Fibroblast of pulmonary artery (primary cell): ENCODE measurements around the gene POU2AF3.

Experiments used
- DNase-seq: peaks from one replicate; pipeline ENCODE4 v3.0.0-alpha.2; 2010; ENCODE audit warnings: low read depth
- H3K4me3 ChIP-seq: replicated peaks from 2 replicates; pipeline ENCODE4 v1.5.1; 2011; ENCODE audit warnings: low read depth, mild to moderate bottlenecking, control low read depth, low read length, moderate library complexity
- CTCF ChIP-seq: IDR thresholded peaks from 2 replicates; pipeline ENCODE4 v1.5.1; 2011; ENCODE audit warnings: mild to moderate bottlenecking, control low read depth, low read length, inconsistent platforms; ENCODE audit errors: missing control alignments

The POU2AF3 gene

GRCh38 chr11:111327908-111328624, 29.7 kb downstream of the POU2AF3 start:
- DNase-seq = no peak
- no peak overlapping the region for H3K4me3 ChIP-seq
- no peak for TF ChIP-seq CTCF

- H3K4me3 ChIP-seq = no peak overlapping the region
- no peak for DNase-seq
- TF ChIP-seq CTCF = no peak
Measured at GRCh38 chr11:111329306-111330204, 31.2 kb downstream of the POU2AF3 start.

- TF ChIP-seq CTCF = no peak
- no peak for DNase-seq
Measured at GRCh38 chr11:111330234-111330893, 32.0 kb downstream of the POU2AF3 start.

GRCh38 chr11:111331711-111332479, 33.5 kb downstream of the POU2AF3 start:
- no peak overlapping the region for H3K4me3 ChIP-seq
- DNase-seq = peak; percentile 38
- no peak for TF ChIP-seq CTCF

More at GRCh38 chr11:111330234-111330893, 32.0 kb downstream of the POU2AF3 start:
- H3K4me3 ChIP-seq = no peak overlapping the region

- no peak for DNase-seq
- H3K4me3 ChIP-seq = no peak overlapping the region
- no peak for TF ChIP-seq CTCF
Measured at GRCh38 chr11:111334532-111335502, 36.5 kb downstream of the POU2AF3 start.
